Measurements from ENCODE around the gene CNPY4.

CNPY4 gene, protein sequence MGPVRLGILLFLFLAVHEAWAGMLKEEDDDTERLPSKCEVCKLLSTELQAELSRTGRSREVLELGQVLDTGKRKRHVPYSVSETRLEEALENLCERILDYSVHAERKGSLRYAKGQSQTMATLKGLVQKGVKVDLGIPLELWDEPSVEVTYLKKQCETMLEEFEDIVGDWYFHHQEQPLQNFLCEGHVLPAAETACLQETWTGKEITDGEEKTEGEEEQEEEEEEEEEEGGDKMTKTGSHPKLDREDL

DNA sequence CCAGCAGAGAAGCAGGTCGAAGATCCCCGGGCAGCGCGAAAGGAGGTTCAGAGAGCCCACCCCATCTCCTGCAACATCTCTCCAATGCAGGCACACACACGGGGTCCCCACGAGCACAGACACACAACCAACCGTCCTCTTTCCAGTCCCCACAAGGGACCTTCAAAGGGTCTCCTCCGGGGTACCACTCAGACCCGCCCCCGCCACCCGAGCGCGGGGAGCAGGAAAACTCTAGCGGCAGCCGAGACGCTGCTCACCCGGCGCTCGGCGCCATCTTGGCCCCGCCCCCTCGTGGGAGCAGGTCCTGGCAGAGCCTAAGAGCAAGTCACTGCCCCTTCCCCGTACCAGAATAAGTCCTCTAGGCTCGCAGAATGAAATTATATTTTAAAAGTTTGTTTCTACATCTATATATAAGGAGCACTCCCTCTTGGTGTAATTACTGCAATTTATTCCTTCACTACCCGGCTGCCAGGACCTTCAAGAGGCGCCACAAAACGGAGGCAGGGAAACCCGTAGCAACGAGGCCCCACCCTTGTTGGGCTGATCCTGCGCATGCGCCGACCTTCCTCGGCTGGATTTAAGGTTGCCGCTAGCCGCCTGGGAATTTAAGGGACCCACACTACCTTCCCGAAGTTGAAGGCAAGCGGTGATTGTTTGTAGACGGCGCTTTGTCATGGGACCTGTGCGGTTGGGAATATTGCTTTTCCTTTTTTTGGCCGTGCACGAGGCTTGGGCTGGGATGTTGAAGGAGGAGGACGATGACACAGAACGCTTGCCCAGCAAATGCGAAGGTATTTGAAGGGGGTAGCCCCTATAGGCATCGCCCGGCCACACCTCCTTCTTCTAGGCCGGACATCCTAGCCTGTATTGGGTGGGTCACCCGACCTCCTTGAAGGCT, at the start of gene CNPY4, which contains the start of gene TAF6:
Gene CNPY4, plus strand, starts transcription at position 563 of the 898 bp plus-strand sequence. Its CDS starts 111 bp downstream, at position 674.
Gene TAF6, minus strand, starts transcription at position 287 of the 898 bp plus-strand sequence. CDS start 5,149 bp downstream, outside the sequence.
- DNase-seq (ENCODE audit: low read depth in 2 of 2): peak; percentile 91 to 92

DNA sequence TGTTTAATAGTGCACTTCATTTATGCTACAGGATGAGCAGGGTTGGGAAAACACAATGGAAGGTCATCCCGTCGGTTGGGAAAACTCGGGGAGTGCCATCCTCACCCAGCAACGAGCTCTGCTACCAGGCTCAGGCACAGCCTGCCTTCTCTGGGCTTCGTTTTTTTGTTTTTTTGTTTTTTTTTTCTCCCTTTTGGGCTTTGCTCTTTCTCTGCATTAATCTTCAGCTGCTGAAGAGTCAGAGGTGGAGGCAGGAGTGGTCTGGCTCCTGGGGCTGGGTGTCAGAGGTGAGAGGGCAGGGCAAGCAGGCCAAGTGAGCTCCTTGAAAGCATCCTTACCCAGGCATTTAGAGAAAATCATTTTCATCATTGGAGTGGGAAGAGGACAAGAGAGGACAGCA, 49.4 kb upstream of the CNPY4 start:
- DNase-seq (ENCODE audit: low read depth in 2 of 2): no peak

DNA sequence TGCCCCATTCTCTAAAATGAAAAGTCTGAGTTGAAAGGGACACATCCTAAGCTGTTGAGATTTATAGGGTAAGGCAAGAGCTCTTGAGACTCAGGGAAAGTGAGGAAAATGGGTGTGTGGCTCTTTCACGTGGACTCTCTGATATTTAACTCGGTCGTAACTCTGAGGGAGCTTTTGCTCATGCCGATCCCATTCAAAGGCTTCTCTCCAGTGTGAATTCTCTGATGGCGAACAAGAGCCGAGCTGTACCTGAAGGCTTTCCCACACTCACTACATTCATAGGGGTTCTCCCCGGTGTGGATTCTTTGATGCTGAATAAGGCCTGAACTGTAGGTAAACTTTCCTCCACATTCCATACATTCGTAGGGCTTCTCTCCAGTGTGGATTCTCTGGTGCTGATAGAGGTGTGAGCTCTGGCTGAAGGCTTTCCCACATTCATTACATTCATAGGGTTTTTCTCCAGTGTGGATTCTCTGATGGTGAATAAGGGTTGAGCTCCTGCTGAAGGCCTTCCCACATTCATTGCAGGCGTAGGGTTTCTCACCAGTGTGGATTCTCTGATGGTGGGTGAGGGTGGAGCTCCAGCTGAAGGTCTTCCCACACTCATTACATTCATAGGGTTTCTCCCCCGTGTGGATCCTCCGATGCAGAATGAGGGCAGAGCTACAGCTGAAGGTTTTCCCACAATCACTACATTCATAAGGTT, 48.3 kb upstream of the CNPY4 start:
- DNase-seq (ENCODE audit: low read depth in 2 of 2): no peak

DNA sequence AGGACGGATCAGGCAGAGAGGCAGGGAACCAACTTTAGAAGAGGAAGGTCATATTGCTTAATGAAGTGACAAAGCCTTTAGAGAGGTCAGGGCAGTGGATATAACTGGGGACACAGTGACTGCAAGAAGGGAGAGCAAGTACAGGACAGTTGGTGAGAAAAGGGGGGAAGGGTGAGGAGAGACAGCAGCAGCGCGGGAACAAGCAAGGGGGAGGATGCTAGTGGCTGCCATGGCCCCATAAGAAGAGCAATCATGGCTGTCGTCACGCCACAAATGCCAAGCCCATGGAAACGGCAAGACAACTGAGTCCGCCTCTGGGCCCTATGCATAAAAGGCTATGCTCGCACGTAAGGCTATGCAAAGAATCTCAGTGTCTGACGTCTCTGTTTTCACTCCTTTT, 47.0 kb upstream of the CNPY4 start:
- no peak for DNase-seq (ENCODE audit: low read depth in 2 of 2)

DNA sequence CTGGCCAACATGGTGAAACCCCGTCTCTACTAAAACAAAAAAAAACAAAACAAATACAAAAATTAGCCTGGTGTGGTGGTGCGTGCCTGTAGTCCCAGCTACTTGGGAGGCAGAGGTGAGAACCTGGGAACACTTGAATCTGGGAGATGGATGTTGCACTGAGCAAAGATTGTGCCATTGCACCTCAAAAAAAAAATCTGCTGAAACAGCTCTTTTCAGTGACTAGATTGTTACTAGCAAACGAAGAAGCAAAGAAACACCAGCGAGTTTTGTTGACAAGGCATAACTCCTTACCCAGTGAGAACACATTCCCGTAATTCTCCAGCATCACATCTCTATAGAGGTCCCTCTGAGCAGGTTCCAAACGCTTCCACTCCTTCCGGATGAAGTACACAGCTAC, 44.6 kb upstream of the CNPY4 start:
- DNase-seq (ENCODE audit: low read depth in 2 of 2): no peak

DNA sequence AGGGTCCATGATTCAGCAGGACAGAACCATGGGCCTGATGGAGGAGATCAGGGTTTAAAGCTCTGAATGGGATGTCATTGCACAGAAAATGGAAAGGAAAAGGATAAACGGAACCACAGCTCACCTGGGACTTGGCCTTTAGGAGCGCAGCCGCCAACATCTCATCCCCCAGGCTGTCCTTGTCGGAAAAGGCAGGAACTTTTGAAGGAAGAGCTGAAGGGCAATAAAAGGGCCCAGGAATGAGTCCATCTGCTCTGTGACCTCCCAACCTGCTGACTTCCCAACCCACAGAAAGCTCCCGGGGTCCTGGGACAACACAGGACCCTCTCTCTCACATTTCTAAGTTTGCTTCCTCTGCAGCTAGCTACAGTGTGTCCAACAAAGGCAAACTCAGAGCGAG, 44.0 kb upstream of the CNPY4 start:
- no peak for DNase-seq (ENCODE audit: low read depth in 2 of 2)

DNA sequence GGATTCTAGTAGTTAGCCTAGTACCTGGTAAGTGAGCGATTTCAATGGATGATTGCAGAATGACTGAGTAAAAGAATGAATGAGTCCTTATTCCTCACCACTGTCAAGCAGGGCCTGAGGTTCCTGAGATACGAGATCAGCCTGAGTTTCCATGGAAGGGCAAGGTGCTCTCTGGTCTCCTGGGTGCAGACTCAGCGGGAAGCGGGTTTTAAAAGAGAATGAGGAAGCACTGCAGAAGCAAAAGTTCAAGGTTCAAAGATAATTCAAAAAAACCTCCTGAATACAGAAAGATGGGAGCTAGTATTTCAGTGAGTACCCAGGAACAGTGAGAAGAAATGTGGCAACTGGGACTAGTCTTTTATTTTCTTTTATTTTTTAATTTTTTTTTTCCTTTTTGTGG, 42.2 kb upstream of the CNPY4 start:
- no peak for DNase-seq (ENCODE audit: low read depth in 2 of 2)

DNA sequence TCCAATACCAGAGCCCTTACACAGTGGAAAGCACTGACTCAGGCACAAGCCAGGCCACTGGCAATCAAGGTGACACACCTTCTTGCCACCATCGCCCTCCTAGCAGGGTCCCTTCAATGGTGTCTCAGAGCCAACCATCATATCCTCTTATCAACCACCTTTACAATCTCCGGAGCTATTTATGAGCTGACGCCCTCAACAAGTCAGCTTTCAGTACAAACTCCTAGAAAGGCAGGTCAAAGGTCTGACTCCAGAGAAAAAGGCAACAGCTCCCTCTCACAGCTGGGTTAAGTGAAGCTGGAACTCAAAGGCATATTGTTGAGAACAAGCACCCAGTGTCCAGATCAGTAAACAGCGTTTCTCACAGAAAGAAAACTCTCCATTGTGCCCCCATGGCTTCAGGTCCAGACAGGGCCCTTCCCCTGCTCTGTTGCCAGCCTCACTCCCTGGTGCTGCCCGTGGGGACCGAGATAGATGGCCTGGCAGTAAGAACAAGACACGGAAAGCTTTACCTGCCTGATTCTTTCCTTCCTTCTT, 40.3 kb upstream of the CNPY4 start:
- no peak for DNase-seq (ENCODE audit: low read depth in 2 of 2)

DNA sequence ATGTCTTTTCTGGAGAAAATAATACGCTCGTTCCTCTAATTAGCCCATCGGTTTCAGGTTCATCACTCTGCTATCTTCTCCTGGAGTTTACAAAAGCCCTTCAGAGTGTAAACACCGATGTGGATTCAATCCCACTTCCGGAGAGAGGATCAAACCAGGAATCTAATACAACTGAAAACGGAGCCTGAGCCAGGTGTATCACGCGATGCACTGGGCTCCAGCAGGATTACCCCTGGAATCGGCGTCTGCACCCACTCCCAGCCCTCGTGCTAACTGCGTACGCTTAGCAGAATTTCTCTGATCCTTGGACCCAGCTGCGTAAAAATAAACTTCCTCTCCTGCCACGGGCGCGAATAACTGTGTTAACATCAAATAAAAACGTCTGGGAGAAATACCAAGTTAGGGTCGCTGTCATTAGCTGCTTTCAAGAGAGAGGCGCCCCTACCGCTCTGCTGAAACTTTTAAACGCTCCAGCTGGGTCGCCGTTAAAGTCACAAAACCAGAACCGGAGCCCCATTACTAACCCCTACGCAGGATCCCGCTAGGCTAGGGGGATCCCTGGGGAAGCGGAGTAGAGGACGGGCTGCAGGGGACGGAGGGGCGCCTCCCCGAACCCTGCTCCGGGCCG, 38.4 kb upstream of the CNPY4 start:
- no peak for DNase-seq (ENCODE audit: low read depth in 2 of 2)

DNA sequence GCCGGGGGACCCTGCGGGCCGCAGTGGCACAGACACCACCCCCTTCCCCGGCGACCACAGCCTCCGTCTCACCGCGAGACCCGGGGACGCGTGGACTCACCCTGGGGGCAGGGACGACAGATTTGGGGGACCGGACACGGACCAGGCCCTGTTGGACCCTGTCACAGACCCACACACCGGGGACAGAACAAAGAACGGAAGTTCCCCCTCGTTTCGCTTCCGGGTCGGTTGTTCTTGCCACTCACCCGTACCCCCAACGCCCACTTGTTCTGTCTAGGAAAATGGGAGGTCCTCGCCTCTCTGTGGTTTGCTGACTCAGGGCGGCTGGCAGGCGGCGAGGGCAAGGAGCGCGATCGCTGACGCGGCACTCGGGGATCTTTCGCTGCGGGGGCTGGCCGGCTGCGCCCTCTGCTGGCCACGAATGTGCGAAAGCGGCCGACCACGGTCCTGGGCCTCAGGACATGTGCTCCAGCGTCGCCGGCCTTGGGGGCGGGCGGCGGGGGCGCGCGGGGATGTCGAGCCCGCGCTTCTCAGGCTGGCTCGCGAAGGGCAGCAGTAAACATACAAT, 37.8 kb upstream of the CNPY4 start, which contains the start of gene ZNF3:
Gene ZNF3, minus strand, starts transcription at position 189 of the 568 bp plus-strand sequence. CDS start 4,366 bp downstream, outside the sequence.
- DNase-seq (ENCODE audit: low read depth in 2 of 2): peak; percentile 97 to 98

DNA sequence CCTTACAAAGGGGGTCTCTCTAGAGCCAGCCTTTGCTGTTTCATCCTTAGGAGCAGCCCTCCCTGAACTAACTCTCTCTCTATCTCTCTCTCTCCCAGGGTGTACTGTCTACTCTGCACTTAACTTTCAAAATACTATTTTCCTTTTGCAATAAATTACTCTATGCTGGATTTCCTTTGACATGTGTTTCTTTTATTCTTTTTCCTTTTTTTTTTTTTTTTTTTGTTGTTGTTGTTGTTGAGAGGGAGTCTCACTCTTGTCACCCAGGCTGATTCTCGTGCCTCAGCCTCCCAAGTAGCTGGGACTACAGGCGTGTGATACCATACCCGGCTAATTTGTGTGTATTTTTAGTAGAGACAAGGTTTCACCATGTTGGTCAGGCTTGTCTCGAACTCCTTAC, 36.5 kb upstream of the CNPY4 start:
- DNase-seq (ENCODE audit: low read depth in 2 of 2): no peak

DNA sequence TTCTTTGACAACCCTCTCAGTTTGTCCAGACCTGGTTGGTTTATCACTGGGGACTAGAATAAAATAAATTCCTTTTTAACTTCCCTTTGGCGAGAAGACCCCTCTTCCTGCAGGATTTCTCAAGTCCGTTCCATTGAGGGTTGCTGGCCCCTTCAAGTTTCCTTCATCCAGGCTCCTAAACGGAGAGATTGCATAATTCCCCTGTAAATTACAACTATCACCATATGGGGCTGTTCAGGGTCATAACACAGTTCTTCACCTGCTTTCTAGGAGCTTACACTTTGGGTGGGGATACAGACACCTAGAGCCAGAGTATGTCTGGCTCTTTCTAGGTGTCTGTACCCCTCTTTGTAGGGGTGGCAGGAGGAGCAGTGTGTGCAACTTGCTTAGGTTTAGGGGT, 33.9 kb upstream of the CNPY4 start:
- DNase-seq (ENCODE audit: low read depth in 2 of 2): no peak

DNA sequence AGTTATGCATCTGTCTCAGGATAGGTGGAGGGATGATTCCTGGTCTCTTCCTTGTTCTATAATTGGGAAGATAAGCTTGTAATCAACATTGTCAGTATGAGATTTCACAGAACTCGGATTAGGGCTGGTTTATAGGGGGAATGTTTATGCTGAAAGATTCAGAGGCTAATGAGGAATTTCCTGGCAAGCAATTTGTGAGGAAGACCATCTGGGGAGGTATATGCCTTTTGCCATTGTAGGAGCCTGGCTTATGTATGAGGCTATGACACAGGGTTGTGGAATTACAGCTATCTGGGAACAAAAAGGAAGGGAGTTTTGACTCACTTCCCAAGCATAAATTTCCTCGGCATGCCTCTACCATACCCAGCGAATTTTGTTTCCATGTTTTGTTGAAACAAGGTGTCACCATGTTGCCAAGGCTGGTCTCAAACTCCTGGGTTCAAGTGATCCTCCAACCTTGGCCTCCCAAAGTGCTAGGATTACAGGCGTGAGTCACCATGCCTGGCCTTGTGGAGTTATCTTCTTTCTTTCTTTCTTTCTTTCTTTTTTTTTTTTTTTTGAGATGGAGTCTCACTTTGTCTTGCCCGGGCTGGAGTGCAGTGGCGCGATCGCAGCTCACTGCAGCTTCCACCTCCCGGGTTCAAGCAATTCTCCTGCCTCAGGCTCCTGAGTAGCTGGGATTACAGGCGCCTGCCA, 32.2 kb upstream of the CNPY4 start:
- DNase-seq (ENCODE audit: low read depth in 2 of 2): no peak

DNA sequence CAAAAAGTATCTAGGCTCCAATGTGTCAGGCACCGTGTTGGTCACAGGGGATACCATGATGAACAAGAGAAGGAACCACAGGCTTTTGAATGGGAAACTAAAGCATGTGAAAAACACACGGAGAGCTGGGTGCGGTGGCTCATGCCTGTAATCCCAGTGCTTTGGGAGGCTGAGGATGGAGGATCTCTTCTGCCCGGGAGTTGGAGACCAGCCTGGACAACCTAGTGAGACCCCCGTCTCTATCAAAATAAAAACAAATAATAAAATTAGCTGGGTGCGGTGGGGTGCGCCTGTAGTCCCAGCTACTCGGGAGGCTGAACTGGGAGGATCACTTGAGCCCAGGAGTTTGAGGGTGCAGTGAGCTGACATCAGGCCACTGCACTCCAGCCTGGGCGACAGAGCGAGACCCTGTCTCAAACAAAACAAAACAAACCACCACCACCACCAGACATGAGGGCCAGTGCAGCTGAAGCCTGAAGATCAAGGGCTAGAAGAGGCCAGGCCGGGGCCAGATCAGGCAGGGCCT, 31.3 kb upstream of the CNPY4 start:
- no peak for DNase-seq (ENCODE audit: low read depth in 2 of 2)

DNA sequence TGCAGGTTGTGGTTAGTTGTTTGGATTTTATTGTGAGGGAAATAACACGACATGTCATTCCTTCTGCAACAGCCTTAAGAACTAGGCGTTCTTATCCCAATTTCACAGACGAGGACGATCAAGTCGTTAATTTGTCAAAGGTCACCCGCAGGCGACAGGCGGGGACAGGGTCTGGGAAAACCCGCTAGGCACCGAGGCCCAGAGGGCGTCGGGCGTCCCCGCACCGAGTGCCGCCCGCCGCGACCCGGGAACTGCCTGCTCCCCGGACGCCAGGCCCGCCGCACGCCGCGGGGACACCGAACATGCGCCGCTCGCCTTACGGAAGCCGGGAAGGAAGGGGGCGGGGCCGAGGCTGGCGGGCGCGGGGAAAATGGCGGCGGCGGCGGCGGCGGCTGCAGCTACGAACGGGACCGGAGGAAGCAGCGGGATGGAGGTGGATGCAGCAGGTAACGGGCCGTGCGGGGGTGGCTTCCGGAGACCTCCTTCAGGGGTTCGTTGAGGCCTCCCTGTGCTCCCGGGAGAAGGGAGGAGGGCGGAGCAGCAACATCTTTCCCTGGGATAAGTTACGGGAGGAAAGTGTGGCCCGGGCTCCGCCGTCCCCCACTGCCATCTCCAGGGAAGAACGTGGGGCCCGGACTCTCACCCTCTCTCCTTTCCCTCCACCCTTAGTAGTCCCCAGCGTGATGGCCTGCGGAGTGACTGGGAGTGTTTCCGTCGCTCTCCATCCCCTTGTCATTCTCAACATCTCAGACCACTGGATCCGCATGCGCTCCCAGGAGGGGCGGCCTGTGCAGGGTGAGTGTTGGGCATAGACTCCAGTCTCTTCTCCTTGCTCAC, 30.6 kb upstream of the CNPY4 start, which contains the start of gene COPS6:
Gene COPS6, plus strand, starts transcription at position 349 of the 837 bp plus-strand sequence. Its CDS starts 22 bp downstream, at position 371.
- DNase-seq (ENCODE audit: low read depth in 2 of 2): peak; percentile 65 to 80

DNA sequence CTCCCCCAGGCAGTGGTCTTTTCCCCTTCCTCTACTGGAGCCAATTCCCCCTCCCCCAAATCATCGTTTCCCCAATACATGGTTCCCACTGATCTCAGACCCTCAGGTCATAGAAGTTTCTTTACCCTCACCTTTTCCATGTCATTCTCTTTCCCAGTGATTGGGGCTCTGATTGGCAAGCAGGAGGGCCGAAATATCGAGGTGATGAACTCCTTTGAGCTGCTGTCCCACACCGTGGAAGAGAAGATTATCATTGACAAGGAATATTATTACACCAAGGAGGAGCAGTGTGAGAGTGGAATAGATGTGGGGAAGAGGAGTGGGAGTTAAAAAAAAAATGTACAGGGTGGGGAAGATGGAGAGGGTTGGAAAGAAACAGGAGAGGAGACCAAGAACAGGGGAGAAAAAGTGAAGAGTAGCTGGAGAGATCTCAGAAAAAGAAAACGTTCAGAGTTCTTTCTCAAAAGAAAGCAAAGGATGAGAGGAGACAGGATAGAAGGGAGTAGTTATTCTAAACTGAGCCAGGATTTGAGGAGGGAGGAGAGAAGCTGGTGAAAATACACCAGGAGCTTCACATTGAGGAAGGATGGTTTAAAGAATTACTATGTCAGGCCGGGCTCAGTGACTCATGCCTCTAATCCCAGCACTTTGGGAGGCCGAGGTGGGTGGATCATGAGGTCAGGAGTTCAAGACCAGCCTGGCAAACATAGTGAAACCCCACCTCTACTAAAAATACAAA, 29.8 kb upstream of the CNPY4 start:
- DNase-seq (ENCODE audit: low read depth in 2 of 2): no peak

DNA sequence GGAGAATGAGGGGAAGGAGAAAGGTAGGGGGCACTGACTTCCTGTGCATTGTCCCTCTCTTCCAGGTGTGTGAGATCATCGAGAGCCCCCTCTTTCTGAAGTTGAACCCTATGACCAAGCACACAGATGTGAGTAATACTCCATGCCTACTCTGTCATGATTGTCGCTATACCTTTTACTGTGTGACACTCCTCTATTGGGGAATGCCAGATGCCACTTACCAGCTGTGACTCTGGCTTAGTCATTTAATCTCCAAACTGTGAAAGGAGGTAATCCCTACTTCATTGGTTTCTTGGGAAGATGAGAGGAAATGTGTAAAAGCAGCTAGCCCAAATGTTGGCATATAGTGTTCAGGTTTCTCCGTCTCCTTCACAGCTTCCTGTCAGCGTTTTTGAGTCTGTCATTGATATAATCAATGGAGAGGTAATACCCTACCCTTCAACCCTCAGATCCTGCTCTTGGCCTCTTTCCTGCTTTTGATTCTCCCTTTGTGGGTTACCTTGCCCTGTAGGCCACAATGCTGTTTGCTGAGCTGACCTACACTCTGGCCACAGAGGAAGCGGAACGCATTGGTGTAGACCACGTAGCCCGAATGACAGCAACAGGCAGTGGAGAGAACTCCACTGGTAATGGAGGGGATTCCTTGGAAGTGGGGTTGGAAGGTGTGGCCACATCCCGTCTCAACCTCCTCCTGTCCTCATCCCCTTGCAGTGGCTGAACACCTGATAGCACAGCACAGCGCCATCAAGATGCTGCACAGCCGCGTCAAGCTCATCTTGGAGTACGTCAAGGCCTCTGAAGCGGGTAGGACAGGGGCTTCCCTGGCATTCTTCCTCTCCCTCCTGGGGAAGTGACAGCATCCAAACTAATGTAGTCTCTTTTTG, 28.7 kb upstream of the CNPY4 start:
- DNase-seq (ENCODE audit: low read depth in 2 of 2): no peak

Data from stimulated activated CD8-positive, alpha-beta memory T cell treated with anti-CD3 and anti-CD28 coated beads, Interleukin-7, amount 100 ng/mL, for 4 hours (primary cell).